A549 (cell line): Measurements from ENCODE around the gene PFN2.
"Not testable (repeated sequence)": the region's sequence is repeated elsewhere in the genome, so short reads cannot be mapped to it uniquely, and the experiment has no call there.

Experiments used
- CEBPB ChIP-seq, 2 experiments: fragments of >200 bp in 1 of 2; sonication (Bioruptor Twin) in 1 of 2; formaldehyde crosslinking in 1 of 2; IDR thresholded peaks; 2 replicates each; pipeline ENCODE4 v1.6.1; 2012 to 2016
- HOXA7 ChIP-seq: fragments of 250-450 bp; sonication (Bioruptor Pico); IDR thresholded peaks from 2 replicates; pipeline ENCODE4 v1.5.0; 2020; ENCODE audit warnings: mild to moderate bottlenecking, moderate library complexity
- KDM1A ChIP-seq: fragments of 200-600 bp; sonication (generic); IDR thresholded peaks from 2 replicates; pipeline ENCODE4 v1.6.1; 2016; ENCODE audit warnings: low read depth, mild to moderate bottlenecking
- KDM5A ChIP-seq: fragments of 200-600 bp; sonication (generic); IDR thresholded peaks from 2 replicates; pipeline ENCODE4 v1.6.1; 2016; ENCODE audit warnings: antibody characterized with exemption, mild to moderate bottlenecking
- NFE2L2 ChIP-seq: fragments of 150-350 bp; conservative IDR thresholded peaks from 2 replicates; pipeline ENCODE4 v1.6.1; 2014; ENCODE audit warnings: low read length
- POLR2A ChIP-seq: IDR thresholded peaks from 2 replicates; pipeline ENCODE4 v1.6.1; 2012; ENCODE audit warnings: mild to moderate bottlenecking, low read length
- TF ChIP-seq, protein P1 (sequence below): fragments of >200 bp; sonication (Bioruptor Twin); formaldehyde crosslinking; IDR thresholded peaks from 3 replicates; pipeline ENCODE4 v1.5.1; 2016
- TF ChIP-seq, protein P2 (sequence below): fragments of 450-650 bp; IDR thresholded peaks from 2 replicates; pipeline ENCODE4 v1.6.1; 2014; ENCODE audit warnings: antibody characterized with exemption
- TF ChIP-seq, protein P3 (sequence below): IDR thresholded peaks from 2 replicates; pipeline ENCODE4 v1.6.1; 2012

DNA sequence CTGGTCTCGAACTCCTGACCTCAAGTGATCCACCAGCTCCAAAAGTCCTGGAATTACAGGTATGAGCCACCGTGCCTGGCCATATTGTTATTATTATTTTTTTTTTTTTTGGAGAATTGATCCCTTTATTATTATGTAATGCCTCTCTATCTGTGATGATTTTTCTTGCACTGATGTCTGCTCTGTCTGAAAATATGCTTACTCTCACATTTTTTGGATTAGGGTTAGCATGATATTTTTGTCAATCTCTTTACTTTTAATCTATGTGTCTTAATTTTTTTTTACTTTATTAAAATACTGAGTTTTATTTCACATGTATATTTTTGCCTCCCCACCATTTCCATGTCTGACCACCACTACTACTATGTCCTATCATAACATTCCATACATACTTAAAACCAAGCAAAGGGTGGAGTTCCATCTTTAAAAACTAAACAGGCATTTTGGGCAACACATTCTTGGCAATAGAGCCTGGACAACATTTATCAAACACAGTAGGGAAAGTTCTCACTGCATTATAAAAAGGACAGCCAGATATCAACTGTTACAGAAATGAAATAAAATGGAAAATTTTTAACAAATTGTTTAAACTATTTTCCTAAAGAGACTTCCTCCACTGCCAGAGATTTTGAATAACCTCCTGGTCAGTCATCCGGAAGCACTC lies 32.2 kb downstream of the PFN2 start:
- TF ChIP-seq, protein P1, sequence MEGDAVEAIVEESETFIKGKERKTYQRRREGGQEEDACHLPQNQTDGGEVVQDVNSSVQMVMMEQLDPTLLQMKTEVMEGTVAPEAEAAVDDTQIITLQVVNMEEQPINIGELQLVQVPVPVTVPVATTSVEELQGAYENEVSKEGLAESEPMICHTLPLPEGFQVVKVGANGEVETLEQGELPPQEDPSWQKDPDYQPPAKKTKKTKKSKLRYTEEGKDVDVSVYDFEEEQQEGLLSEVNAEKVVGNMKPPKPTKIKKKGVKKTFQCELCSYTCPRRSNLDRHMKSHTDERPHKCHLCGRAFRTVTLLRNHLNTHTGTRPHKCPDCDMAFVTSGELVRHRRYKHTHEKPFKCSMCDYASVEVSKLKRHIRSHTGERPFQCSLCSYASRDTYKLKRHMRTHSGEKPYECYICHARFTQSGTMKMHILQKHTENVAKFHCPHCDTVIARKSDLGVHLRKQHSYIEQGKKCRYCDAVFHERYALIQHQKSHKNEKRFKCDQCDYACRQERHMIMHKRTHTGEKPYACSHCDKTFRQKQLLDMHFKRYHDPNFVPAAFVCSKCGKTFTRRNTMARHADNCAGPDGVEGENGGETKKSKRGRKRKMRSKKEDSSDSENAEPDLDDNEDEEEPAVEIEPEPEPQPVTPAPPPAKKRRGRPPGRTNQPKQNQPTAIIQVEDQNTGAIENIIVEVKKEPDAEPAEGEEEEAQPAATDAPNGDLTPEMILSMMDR: not testable (repeated sequence)
- not testable (repeated sequence) for TF ChIP-seq CEBPB (IDR thresholded peaks at IDR 0.05); NFE2L2; HOXA7 (CRISPR knock-in tag); POLR2A; KDM5A; KDM1A
- TF ChIP-seq, protein P2, sequence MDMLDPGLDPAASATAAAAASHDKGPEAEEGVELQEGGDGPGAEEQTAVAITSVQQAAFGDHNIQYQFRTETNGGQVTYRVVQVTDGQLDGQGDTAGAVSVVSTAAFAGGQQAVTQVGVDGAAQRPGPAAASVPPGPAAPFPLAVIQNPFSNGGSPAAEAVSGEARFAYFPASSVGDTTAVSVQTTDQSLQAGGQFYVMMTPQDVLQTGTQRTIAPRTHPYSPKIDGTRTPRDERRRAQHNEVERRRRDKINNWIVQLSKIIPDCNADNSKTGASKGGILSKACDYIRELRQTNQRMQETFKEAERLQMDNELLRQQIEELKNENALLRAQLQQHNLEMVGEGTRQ: not testable (repeated sequence)
- TF ChIP-seq, protein P3, sequence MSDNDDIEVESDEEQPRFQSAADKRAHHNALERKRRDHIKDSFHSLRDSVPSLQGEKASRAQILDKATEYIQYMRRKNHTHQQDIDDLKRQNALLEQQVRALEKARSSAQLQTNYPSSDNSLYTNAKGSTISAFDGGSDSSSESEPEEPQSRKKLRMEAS: not testable (repeated sequence)
